ENCODE results near the gene UGT1A4.

Gene UGT1A4

DNA sequence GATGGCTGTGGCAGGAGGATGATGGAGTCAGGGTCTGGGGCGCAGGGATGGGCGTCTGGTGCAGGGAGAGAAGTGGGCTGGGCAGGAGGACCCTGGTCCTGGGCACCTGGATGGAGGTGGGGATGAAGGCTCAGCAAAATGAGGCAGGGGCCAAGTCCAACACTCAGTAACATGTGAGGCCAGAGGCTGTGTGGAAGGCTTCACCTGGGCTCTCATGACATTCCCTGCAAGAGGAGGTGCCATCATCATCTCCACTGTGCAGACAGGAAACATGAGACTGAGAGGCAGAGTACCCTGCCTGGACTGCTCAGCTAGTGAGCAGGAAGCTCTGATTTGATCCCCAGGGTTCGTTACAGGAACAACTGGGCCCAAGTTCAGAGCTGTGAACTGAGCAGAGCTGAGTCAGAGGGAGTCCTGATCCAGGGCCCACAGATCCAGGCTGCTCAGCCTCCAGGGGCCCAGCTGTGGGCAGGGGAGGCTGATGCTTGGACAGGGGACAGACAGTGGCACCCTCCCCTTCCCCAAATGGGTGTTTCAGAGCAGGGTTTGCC lies 98.9 kb downstream of the UGT1A4 start:
- TF ChIP-seq, protein P1, sequence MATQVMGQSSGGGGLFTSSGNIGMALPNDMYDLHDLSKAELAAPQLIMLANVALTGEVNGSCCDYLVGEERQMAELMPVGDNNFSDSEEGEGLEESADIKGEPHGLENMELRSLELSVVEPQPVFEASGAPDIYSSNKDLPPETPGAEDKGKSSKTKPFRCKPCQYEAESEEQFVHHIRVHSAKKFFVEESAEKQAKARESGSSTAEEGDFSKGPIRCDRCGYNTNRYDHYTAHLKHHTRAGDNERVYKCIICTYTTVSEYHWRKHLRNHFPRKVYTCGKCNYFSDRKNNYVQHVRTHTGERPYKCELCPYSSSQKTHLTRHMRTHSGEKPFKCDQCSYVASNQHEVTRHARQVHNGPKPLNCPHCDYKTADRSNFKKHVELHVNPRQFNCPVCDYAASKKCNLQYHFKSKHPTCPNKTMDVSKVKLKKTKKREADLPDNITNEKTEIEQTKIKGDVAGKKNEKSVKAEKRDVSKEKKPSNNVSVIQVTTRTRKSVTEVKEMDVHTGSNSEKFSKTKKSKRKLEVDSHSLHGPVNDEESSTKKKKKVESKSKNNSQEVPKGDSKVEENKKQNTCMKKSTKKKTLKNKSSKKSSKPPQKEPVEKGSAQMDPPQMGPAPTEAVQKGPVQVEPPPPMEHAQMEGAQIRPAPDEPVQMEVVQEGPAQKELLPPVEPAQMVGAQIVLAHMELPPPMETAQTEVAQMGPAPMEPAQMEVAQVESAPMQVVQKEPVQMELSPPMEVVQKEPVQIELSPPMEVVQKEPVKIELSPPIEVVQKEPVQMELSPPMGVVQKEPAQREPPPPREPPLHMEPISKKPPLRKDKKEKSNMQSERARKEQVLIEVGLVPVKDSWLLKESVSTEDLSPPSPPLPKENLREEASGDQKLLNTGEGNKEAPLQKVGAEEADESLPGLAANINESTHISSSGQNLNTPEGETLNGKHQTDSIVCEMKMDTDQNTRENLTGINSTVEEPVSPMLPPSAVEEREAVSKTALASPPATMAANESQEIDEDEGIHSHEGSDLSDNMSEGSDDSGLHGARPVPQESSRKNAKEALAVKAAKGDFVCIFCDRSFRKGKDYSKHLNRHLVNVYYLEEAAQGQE (IDR thresholded peaks at IDR 0.05; ENCODE audit: low read depth): no peak
- TF ChIP-seq, protein P2, sequence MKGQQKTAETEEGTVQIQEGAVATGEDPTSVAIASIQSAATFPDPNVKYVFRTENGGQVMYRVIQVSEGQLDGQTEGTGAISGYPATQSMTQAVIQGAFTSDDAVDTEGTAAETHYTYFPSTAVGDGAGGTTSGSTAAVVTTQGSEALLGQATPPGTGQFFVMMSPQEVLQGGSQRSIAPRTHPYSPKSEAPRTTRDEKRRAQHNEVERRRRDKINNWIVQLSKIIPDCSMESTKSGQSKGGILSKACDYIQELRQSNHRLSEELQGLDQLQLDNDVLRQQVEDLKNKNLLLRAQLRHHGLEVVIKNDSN (IDR thresholded peaks at IDR 0.05): no peak
- TF ChIP-seq FOXM1 (IDR thresholded peaks at IDR 0.05; ENCODE audit: borderline replicate concordance, low read depth) (no peak), EGR1 (IDR thresholded peaks at IDR 0.05) (no peak)

DNA sequence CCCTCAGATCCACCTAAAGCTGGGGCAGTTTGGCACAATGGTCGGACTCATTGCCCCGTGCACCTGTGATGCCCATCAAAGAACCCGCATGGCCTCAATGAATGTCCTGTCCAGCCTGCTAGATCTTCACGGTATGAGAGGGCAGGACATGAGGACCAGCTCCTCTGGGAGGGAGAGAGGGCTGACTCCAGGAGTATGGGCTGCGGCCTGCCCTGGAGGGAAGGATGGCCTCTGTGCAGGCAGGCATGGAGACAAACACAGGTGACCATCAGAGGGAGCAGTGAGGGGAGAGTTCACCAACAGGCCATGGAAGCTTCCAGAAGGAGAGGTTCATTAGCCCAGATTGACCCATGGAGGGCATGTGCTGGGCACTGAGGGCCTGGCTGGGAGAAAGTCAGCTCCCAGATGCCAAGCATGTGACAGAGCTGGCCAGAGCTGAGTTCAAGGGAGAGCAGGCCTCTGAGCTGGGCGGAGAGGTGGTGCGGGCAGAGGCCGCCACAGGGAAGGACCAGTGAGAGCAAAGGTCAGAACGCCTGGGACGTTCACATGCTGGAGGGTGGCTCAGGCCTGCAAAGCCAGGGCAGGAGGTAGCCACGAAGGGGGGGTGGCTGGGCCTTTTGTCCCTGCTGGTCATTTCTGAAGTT lies 99.6 kb downstream of the UGT1A4 start:
- no peak for TF ChIP-seq TCF12 (IDR thresholded peaks at IDR 0.05; ENCODE audit: low read depth)
- TF ChIP-seq, protein P2 (IDR thresholded peaks at IDR 0.05): no peak
- no peak for TF ChIP-seq CEBPB (IDR thresholded peaks at IDR 0.05)
- no peak for TF ChIP-seq EP300 (IDR thresholded peaks at IDR 0.05; ENCODE audit: borderline replicate concordance)
- no peak for TF ChIP-seq TEAD4 (IDR thresholded peaks at IDR 0.05)
- no peak for TF ChIP-seq RAD21 (IDR thresholded peaks at IDR 0.05; ENCODE audit: low read depth)
- no peak for TF ChIP-seq EGR1 (IDR thresholded peaks at IDR 0.05)
- no peak for TF ChIP-seq CREB1 (IDR thresholded peaks at IDR 0.05; ENCODE audit: low read depth)
- TF ChIP-seq, protein P1 (IDR thresholded peaks at IDR 0.05; ENCODE audit: low read depth): no peak
- TF ChIP-seq ZBTB7A (IDR thresholded peaks at IDR 0.05; ENCODE audit: low read depth): no peak
- TF ChIP-seq TAF1 (IDR thresholded peaks at IDR 0.05; ENCODE audit: low read depth): no peak
- no peak for TF ChIP-seq NFIC (IDR thresholded peaks at IDR 0.05)
- TF ChIP-seq, protein P3, sequence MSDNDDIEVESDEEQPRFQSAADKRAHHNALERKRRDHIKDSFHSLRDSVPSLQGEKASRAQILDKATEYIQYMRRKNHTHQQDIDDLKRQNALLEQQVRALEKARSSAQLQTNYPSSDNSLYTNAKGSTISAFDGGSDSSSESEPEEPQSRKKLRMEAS (IDR thresholded peaks at IDR 0.05): no peak
- TF ChIP-seq YY1 (IDR thresholded peaks at IDR 0.05; ENCODE audit: low read depth): no peak
- TF ChIP-seq FOXM1 (IDR thresholded peaks at IDR 0.05; ENCODE audit: borderline replicate concordance, low read depth): no peak

DNA sequence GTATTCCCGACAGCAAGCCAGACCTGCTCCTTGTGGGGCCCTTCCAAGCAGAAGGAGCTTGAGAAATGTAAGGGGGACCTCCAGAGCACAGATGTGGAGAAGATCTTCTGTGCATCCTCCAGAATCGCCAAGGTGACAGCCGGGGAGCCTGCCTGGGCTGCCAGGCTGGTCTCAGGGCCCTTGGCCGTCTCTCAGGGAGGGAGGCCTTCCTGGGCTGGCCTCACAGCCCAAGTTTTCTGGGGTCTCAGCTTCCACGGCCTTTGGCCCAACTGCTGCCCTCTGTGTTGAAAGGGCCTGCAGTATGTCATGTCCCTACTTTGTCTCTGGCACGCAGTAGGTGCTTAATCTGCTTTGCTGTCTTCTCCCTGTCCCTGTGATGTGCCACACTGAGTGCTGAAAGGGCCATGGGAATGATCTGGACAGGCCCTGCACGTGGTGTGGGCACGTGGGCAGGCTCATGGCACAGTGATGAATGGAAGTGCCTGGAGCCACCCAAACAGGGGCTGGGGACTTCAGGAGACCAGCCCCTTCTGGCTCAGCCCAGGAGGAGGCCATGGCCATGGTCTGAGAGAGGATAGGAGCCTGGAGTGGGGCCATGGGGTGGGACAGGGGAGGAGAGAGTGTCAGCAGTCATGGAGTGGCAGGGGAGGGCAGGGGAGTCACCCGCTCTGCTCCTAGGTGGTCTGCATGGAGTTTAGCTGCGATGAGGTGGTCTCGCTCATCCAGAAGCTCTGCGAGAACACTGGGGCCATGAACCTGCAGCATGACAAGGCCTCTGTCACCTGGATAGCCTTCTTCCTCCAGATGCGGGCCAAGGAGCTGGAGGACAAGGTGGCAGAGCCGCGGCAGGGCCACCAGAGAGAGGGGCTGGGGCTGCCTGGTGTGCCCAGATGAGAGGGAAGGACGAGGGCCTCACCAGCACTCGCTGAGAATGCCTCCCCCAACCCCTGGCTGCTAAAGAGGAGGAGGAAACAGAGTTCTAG lies 100.4 kb downstream of the UGT1A4 start:
- TF ChIP-seq ZBTB7A (IDR thresholded peaks at IDR 0.05; ENCODE audit: low read depth) (no peak), EGR1 (IDR thresholded peaks at IDR 0.05) (no peak), CEBPB (IDR thresholded peaks at IDR 0.05) (no peak), FOXM1 (IDR thresholded peaks at IDR 0.05; ENCODE audit: borderline replicate concordance, low read depth) (no peak), NFIC (IDR thresholded peaks at IDR 0.05) (no peak), TCF12 (IDR thresholded peaks at IDR 0.05; ENCODE audit: low read depth) (no peak), RAD21 (IDR thresholded peaks at IDR 0.05; ENCODE audit: low read depth) (no peak), CREB1 (IDR thresholded peaks at IDR 0.05; ENCODE audit: low read depth) (no peak), EP300 (IDR thresholded peaks at IDR 0.05; ENCODE audit: borderline replicate concordance) (no peak), TAF1 (IDR thresholded peaks at IDR 0.05; ENCODE audit: low read depth) (no peak), YY1 (IDR thresholded peaks at IDR 0.05; ENCODE audit: low read depth) (no peak), TEAD4 (IDR thresholded peaks at IDR 0.05) (no peak)
- TF ChIP-seq, protein P1 (IDR thresholded peaks at IDR 0.05; ENCODE audit: low read depth): no peak
- TF ChIP-seq, protein P2 (IDR thresholded peaks at IDR 0.05): no peak
